Activated CD4-positive, alpha-beta T cell treated with anti-CD3 and anti-CD28 coated beads, Interleukin-2, Interleukin-4, amounts not matched to agents 100 ng/mL and 50 ng/mL, durations not matched to agents 16 hours and 8 hours (primary cell): ENCODE data around the gene RNF149.

Experiments
- DNase-seq: peaks from one replicate; pipeline ENCODE4 v3.0.0-alpha.2; 2020; ENCODE audit warnings: low spot score

Gene RNF149

GRCh38 chr2:101294861-101295260 is 13.6 kb downstream of the RNF149 start:
- no peak for DNase-seq

DNA sequence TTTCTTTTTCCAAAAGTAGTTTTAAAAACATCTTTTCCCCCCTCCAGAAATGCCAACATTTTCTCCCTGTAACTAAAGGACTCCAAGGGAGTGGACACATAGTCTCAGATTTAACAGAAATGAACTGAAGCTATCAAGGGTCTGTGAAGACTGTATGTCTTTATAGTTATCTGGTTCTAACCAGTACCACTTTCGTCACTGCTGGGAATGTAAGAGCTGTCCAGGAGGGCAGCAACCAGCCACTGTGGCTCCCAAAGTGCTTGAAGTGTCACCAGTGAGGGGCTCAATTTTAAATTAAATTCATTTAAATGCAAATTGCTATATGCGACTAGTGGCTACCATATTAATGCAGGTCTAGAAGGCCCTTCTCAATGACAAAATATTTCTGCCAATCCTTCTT is 15.0 kb downstream of the RNF149 start:
- no peak for DNase-seq

DNA sequence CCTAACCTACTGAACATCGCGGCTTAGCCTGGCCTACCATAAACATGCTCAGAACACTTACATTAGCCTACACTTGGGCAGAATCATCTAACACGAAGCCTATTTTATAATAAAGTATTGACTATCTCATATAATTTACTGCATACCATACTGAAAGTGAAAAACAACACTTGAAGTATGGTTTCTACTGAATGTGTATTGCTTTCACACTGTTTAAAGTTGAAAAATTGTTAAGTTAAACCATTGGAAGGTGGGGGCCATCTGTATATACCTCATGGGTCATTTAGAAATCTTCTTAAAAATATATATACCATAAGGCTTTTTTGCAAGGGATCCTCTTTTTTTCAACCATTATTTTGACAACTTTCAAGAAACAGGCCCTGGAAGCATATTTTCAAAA is 16.5 kb downstream of the RNF149 start:
- no peak for DNase-seq

- DNase-seq = no peak
Observed at GRCh38 chr2:101290711-101291110, 17.8 kb downstream of the RNF149 start.

- DNase-seq = no peak
Observed at GRCh38 chr2:101287303-101287702, 21.2 kb downstream of the RNF149 start.

DNA sequence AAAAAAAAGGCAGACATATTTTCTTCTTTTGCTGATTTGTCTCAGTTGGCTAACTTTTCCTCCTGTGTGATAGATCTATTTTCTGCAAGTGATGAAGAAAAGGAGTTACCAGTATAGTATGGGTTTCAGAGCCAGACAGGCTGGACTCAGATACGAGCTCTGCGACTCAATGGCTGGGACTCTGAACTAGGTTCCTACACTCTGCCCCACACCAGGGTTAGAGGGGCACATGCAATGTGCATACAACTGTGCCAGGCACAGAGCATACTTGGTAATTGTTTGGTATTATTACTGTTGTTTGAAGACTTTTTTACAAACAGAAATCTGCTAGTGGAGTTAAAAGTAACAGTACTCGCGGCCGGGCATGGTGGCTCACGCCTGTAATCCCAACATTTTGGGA is 21.8 kb downstream of the RNF149 start:
- no peak for DNase-seq

DNA sequence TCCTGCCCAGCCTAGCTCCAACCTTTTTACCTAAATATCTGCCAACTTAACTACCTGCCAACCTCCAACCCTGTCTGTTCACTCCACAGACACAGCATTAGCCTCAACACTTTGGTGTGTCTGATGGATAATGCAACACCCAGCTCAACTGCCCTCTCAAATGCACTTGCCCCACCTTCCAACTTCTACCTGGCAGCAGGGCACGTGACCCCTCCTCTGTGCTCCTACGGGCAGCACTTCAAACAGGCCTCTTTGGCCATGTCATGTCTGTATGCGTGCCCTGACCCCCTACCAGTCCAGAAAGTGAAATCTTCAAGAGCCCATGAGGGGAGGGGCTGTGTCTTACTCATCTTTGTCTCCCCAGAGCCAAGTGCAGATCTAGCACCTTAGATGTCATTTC is 25.5 kb downstream of the RNF149 start:
- DNase-seq = no peak

- DNase-seq = no peak
Observed at GRCh38 chr2:101281482-101281881, 27.0 kb downstream of the RNF149 start.

GRCh38 chr2:101278925-101279324 is 29.6 kb downstream of the RNF149 start:
- no peak for DNase-seq

GRCh38 chr2:101277111-101277510 is 31.4 kb downstream of the RNF149 start:
- DNase-seq = no peak

- no peak for DNase-seq
Observed at GRCh38 chr2:101274142-101274541, 34.4 kb downstream of the RNF149 start.

GRCh38 chr2:101273056-101273455 is 35.4 kb downstream of the RNF149 start:
- no peak for DNase-seq

DNA sequence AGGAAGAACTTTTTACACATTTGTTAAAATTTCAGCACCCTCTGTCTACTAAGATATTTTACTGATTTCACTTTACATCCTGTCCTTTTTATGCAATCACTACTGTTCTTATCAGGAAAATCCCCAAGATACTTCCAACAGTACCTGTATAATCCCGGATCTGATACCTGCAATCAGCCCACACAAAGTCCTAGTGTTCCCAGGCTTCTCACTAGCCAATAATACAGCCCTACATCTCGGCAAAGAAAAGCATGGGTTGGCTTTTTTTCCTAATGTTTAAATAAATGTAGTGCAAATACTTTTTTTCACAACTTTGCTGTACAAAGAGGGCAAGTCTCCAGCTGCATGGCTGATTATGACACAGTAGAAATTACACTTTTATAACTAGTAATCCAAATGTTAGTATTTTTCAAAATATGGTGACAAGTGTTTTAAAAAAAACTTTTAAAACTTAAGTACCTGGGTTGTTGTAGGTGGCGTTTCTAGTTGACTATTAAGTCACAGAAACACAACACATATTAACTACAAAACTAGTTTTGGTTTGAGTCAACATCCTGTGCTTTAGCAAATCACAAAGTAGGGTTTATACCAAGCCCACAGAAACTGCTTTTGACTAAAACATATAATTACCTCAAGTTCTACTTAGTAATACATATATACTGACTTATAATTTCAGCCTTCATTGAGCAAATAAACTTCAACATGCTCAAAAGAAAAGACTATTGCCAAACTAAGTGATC is 36.3 kb downstream of the RNF149 start:
- peak; percentile 89 for DNase-seq

DNA sequence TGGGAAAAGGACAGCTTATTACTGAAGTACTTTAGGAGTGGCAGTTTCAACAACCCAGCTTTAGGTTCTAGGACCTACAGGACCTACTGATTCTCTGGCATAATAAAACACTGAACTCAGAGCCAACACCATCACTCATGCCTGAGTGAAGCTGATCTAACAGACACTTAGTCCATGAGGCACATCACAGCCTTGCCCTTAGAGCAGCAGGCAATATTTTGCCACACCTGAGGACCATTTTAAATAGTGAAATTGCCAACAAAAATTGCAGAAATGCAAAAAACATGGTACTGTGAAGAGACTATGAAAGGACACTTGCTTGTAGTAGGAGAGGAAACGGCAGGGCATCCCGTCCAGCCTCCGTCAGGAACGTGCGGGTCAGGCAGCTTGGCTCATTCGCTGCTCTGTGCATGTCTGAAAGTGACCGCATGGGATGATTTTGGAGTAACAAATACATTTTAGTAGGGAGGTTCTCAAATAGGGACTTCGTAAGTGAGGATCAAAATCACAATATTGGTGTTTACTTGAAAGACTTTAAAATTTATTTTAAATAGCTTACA is 37.7 kb downstream of the RNF149 start:
- no peak for DNase-seq

- no peak for DNase-seq
Observed at GRCh38 chr2:101267671-101268656, 40.5 kb downstream of the RNF149 start.

DNA sequence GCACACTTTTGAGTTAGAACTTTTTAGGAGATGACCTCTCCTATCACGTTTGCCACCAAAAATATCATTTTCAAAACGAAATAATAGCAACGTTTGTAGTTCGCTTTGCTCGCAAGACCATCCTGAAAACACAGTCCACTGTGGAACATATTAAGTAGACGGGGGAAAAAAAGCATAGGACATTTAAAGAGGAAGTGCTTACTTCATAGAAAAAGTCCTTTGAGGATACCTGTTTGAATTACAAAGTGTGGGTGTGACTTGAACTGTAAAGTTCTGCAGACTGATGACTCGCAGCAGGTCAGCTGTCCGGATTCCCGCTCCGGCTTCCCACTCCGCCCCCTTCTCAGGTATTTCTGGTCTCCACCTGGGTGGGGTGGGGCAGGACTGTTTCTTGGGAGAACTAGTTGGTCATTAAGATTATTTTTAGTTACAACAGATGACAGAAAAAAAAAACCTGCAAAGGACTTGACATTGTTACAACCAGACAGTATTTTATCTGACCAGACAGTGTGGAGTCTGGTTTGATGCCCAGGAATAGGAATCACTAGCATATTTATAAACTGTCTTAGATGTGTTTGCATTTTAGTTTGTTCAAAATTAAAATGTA is 42.5 kb downstream of the RNF149 start:
- no peak for DNase-seq

DNA sequence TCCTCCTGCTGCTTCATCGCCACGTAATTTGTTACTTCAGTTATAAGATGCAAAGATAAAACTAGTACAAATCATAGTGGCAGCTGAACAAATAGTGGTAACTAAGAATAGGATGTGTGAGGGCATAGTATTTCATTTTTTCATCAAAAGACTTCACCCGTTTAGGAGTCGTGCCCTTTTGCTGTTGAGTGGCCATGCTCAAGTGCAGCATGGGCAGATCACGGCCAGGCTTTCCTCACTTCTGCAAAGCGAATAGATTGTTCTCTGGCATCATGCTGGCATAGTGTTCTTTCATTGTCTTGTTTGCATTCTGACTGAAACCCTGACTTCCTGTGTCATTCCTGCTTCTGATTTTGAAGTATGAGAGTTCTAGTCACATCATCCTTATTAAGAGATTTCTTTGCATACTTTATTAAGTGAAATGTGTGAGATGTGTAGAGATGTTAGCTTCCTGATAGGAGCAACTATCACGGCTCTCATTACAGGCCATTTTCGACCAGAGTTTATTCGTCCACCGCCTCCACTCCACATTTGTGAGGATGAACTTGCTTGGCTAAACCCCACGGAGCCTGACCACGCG is 44.1 kb downstream of the RNF149 start:
- peak; percentile 42 for DNase-seq

- DNase-seq = no peak
Observed at GRCh38 chr2:101263377-101263800, 45.1 kb downstream of the RNF149 start.

GRCh38 chr2:101262142-101262541 is 46.4 kb downstream of the RNF149 start:
- no peak for DNase-seq

- DNase-seq = no peak
Observed at GRCh38 chr2:101258804-101259203, 49.7 kb downstream of the RNF149 start.

DNA sequence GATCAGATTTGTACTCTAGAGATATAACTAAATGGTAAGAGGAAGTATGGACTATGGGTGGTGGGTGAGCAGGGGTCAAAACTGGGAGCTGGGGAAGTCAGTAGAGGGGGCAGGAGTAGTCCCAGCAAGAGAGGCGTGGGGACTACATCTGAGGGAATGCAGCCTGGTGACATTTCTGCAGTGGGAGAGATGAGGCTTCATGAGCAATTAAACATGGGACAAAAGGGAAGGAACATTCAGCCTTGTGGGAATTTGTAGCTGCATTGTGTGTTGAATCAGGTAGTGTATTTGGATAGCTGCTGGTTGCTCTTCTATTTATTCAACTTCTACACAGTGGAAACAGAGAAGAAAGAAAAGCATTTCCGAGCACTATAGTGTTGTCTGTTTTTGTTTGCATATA is 52.2 kb downstream of the RNF149 start:
- DNase-seq = no peak

GRCh38 chr2:101255501-101255900 is 53.0 kb downstream of the RNF149 start:
- DNase-seq = no peak
